Thoracic aorta (tissue), 2 donors: ENCODE measurements around the gene ATF7IP. TPM values are rescaled to one million over a fixed set of nuclear protein-coding genes. Genes with fewer than 3 reads are reported as not detected.

Experiments used
- ATAC-seq: fragments of 150-250 bp; one replicate; pipeline ENCODE4 v1.8.0; 2017; ENCODE audit warnings: low read depth; ENCODE audit not compliant: insufficient number of reproducible peaks, low FRiP score
- DNase-seq: peaks from one replicate; pipeline ENCODE4 v3.0.0-alpha.2; 2020; ENCODE audit warnings: low spot score
- H3K27ac ChIP-seq, 2 donors: fragments of 200-600 bp; sonication (generic); 1 replicate in 1 of 2; 2 replicates in 1 of 2; pipeline ENCODE4 v1.5.1; 2016; ENCODE audit warnings: mild to moderate bottlenecking in 2 of 2, moderate library complexity in 2 of 2
- H3K27me3 ChIP-seq: fragments of 200-600 bp; sonication (generic); replicated peaks from 2 replicates; pipeline ENCODE4 v1.6.0; 2016; ENCODE audit warnings: mild to moderate bottlenecking; ENCODE audit not compliant: insufficient read depth
- H3K36me3 ChIP-seq: fragments of 200-600 bp; sonication (generic); one replicate; pipeline ENCODE4 v1.5.1; 2016
- H3K4me1 ChIP-seq, 2 donors: fragments of 200-600 bp; sonication (generic); 1 replicate in 1 of 2; 2 replicates in 1 of 2; pipeline versions ENCODE4 v1.5.1 to v1.6.0; 2016; ENCODE audit warnings: low read depth in 2 of 2, mild to moderate bottlenecking in 1 of 2; ENCODE audit not compliant: control insufficient read depth in 1 of 2
- H3K4me3 ChIP-seq: fragments of 200-600 bp; sonication (generic); 2 replicates; pipeline ENCODE4 v1.5.1; 2016; ENCODE audit warnings: mild to moderate bottlenecking
- H3K9me3 ChIP-seq: fragments of 200-600 bp; sonication (generic); 2 replicates; pipeline ENCODE4 v1.5.1; 2016
- CTCF ChIP-seq: fragments of 200-600 bp; sonication (generic); IDR thresholded peaks from one replicate; pipeline ENCODE4 v1.5.1; 2019; ENCODE audit warnings: antibody characterized with exemption
- total RNA-seq, 2 donors: library from RNA; depleted of rRNA; stranded (reverse); fragments of >200 nt; gene quantifications; one replicate each; pipeline versions ENCODE4 v1.1.0 to v1.2.3, GENCODE V29; 2016

ATF7IP gene
- total RNA-seq, 2 donors from 2014 or later: 41.0 to 41.7 TPM

- DNase-seq (no peak), ATAC-seq (no peak)
- no peak for TF ChIP-seq CTCF
- Histone ChIP-seq H3K27me3 (no peaks in the 10 kb centered on the region), H3K36me3 (no peaks in the 10 kb centered on the region), H3K27ac (peak overlapping the region; percentile 11 to 91), H3K9me3 (no peaks in the 10 kb centered on the region), H3K4me1 (peaks cover 13 to 17% of the 10 kb centered on the region in 2 donors), H3K4me3 (peak overlapping the region; percentile 81)
Measured at GRCh38 chr12:14367040-14367661, 1.7 kb downstream of the ATF7IP start.

- Histone ChIP-seq H3K9me3 (no peaks in the 10 kb centered on the region), H3K4me1 (peaks cover 25 to 33% of the 10 kb centered on the region in 2 donors), H3K27ac (no peak overlapping the region), H3K4me3 (no peak overlapping the region), H3K36me3 (no peaks in the 10 kb centered on the region), H3K27me3 (no peaks in the 10 kb centered on the region)
- DNase-seq (no peak), ATAC-seq (no peak)
- TF ChIP-seq CTCF: no peak
Measured at GRCh38 chr12:14369311-14369710, 3.8 kb downstream of the ATF7IP start.

- Histone ChIP-seq H3K4me3 (no peak overlapping the region), H3K36me3 (no peaks in the 10 kb centered on the region), H3K9me3 (no peaks in the 10 kb centered on the region), H3K27ac (peak overlapping the region in 1 of 2 donors; percentile 18), H3K27me3 (no peaks in the 10 kb centered on the region), H3K4me1 (peaks cover 26 to 30% of the 10 kb centered on the region in 2 donors)
- ATAC-seq: no peak
- no peak for TF ChIP-seq CTCF
- no peak for DNase-seq
Measured at GRCh38 chr12:14373217-14373616, 7.7 kb downstream of the ATF7IP start.

GRCh38 chr12:14379508-14379907 lies 14.0 kb downstream of the ATF7IP start:
- ATAC-seq (no peak), DNase-seq (no peak)
- no peak for TF ChIP-seq CTCF
- Histone ChIP-seq H3K4me3 (no peak overlapping the region), H3K36me3 (no peaks in the 10 kb centered on the region), H3K4me1 (peaks cover 12 to 19% of the 10 kb centered on the region in 2 donors), H3K27ac (no peak overlapping the region), H3K9me3 (peaks cover 9% of the 10 kb centered on the region), H3K27me3 (no peaks in the 10 kb centered on the region)

- TF ChIP-seq CTCF: no peak
- no peak for DNase-seq
- Histone ChIP-seq H3K36me3 (no peaks in the 10 kb centered on the region), H3K9me3 (no peaks in the 10 kb centered on the region), H3K4me3 (peak overlapping the region; percentile 54), H3K27me3 (no peaks in the 10 kb centered on the region), H3K27ac (peak overlapping the region; percentile 2 to 51), H3K4me1 (peaks cover 20 to 46% of the 10 kb centered on the region in 2 donors)
- peak; percentile 85 for ATAC-seq
Measured at GRCh38 chr12:14384783-14385638, 19.5 kb downstream of the ATF7IP start.
